Astrocyte of the cerebellum (primary cell): ENCODE measurements around the gene SPAG5.

Experiments
- DNase-seq: peaks from one replicate; pipeline ENCODE4 v3.0.0-alpha.2; 2011; ENCODE audit warnings: low read depth
- H3K4me3 ChIP-seq: 2 replicates; pipeline ENCODE4 v1.5.1; 2011; ENCODE audit warnings: mild to moderate bottlenecking, low read depth, low read length, moderate library complexity
- in situ Hi-C: cut with HindIII; loops from 2 replicates; pipeline ENCODE4 v1.10.0; 2017; ENCODE audit warnings: low sequenced_read_pairs
- TF ChIP-seq, protein P1 (sequence below): IDR thresholded peaks from 2 replicates; pipeline ENCODE4 v1.5.1; 2012; ENCODE audit warnings: low read length, low read depth, moderate library complexity, mild to moderate bottlenecking; ENCODE audit errors: missing control alignments

Gene SPAG5

DNA sequence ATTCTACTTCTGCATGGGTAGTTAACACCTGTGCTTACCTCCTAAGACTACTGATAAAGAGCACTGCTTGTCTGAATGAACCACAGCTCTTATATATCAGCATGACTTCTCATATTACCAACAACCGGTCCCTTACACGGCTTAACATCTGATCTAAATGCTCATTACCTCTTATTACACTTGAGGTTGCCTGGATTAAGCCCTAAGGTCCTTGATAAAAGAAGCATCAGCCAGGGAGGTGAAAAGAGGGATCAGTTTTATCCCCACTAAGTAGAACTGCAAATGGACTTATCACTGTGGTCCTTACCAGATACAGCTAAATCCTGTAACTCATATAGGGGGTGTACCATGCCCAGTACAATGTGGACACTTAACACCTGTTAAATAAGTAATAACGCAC is 23.4 kb upstream of the SPAG5 start:
- TF ChIP-seq, protein P1, sequence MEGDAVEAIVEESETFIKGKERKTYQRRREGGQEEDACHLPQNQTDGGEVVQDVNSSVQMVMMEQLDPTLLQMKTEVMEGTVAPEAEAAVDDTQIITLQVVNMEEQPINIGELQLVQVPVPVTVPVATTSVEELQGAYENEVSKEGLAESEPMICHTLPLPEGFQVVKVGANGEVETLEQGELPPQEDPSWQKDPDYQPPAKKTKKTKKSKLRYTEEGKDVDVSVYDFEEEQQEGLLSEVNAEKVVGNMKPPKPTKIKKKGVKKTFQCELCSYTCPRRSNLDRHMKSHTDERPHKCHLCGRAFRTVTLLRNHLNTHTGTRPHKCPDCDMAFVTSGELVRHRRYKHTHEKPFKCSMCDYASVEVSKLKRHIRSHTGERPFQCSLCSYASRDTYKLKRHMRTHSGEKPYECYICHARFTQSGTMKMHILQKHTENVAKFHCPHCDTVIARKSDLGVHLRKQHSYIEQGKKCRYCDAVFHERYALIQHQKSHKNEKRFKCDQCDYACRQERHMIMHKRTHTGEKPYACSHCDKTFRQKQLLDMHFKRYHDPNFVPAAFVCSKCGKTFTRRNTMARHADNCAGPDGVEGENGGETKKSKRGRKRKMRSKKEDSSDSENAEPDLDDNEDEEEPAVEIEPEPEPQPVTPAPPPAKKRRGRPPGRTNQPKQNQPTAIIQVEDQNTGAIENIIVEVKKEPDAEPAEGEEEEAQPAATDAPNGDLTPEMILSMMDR = no peak
- no peak overlapping the region for H3K4me3 ChIP-seq
- DNase-seq = no peak
- in situ Hi-C loops = no loop called here

DNA sequence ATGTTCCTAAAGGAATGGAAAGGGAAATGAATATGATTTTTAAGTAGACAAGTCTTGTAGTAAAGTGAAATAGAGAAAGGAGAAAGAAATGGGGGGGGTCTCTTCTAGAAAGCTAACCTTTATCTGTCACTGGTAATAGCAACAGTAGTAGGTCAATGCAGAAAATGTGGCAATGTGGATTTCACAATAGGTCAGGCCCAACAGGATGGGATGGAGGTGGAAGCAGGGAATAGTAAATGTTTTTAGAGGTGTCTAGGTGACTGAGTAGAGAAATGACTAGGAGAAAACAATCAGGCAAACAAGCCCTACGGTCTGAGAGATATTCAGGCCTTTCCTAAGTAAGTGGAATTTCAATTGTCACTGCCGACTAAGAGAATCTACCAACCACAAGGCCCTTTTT is 21.2 kb upstream of the SPAG5 start:
- TF ChIP-seq, protein P1 = no peak
- no peak for DNase-seq
- in situ Hi-C loops = no loop called here
- no peak overlapping the region for H3K4me3 ChIP-seq

DNA sequence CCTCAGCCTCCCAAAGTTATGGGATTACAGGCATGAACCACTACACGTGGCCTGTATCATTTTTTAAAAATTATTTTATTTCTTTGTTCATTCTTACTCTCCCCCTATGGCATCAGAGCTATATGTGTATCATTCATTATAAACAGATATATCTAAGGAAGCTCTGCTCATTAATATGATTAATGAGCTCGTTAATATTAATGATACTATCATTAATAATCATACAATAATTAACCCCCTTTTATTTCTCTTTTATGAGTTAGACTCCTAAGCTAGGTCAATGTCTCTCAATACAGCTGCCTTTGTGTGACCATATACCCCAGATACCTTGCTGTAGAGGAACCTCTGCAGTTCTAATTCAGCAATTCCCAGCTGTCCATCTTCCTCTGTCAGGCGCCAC is 19.6 kb upstream of the SPAG5 start:
- H3K4me3 ChIP-seq = no peak overlapping the region
- in situ Hi-C loops = loop anchor here (5.0 kb wide), 1 partner anchor 41 kb away; the partner anchor contains the start of gene ALDOC
- no peak for DNase-seq
- TF ChIP-seq, protein P1 = no peak

DNA sequence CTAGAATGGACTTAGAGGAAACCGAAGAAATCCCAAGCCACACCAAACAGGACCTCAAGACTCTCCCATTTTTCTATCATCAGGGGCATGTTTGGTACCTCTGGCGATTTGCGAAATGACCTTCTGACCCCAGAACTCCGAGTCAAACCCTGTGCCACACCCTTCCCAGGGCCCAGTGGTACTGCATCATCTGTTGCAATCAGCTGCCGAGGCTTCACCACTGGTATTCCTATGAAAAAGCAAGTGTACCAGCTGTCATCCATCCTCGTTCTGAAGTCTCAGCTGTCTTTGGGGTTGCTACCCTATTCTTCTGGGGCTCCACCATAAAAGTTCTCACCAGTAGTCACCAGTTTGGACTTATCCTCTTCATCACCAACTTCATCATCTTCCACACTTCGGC is 17.5 kb upstream of the SPAG5 start:
- TF ChIP-seq, protein P1 = no peak
- in situ Hi-C loops = loop anchor here (5.0 kb wide), 1 partner anchor 39 kb away; the partner anchor contains the start of gene ALDOC
- no peak overlapping the region for H3K4me3 ChIP-seq
- no peak for DNase-seq

DNA sequence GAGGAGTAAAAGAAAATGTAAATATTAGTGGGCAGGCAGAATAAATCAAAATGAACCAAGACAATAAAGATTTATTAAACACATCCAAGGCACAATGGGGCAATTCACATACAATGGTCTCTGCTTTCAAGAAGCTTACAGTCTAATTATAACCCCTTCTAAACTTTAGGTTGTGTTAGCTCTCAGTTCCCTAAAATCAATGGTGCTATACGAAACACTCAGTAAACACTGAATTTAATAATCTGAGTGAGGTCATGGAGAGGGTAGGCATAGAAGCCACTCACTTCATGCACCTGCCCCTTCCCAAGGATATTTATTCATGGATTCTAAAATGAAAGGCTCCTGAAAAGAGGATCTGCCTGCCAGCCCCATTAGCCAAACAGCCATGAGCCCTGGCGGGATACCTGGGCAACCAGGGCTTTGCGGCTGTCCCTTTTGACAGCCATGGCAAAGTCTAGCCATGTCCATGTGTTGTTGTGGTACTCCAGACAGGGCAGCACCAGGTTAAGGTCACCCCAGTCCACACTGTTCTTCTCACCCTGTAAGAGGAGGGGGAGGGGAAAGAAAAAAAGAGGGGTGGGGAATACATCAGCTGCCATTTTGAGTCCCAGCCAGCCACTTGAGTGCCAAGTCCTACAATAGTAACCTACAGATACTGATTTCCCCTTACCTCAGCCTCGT is 16.6 kb upstream of the SPAG5 start:
- TF ChIP-seq, protein P1 = no peak
- in situ Hi-C loops = loop anchor here (5.0 kb wide), 1 partner anchor 38 kb away; the partner anchor contains the start of gene ALDOC
- no peak overlapping the region for H3K4me3 ChIP-seq
- DNase-seq = no peak

DNA sequence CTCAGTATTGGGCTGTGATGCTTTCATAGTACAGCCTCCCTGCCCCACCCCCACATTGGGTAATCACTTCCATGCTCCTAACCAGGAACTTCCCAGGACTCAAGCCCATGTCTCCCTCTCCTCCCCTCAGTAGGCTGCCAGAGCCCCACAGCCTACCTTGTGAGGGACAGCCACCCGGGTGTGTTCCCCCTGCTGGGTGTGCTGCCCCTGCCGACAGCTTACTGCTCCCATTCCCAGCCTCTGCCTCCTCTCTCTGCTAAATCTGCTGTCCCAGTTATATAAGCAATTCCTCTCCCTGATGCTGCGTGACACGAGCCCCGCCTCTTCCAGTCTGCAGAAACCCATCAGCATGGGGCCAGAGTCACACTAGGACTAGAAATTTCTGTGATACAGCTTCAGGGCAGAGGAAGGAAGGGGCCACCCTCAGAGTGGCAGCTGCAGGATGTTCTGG is 15.1 kb upstream of the SPAG5 start, which contains the start of gene RSKR:
TSS of gene RSKR (minus strand) at position 255 of the 451 bp plus-strand sequence. CDS start at position 231, 24 bp downstream.
- TF ChIP-seq, protein P1 = no peak
- no peak for DNase-seq
- in situ Hi-C loops = no loop called here
- H3K4me3 ChIP-seq = no peak within 1 kb of the TSS
